GM12878 (cell line): ENCODE data around the gene IL19. TPM values are rescaled to one million over a fixed set of nuclear protein-coding genes. Genes with fewer than 3 reads are reported as not detected.

Experiments used
- ATF2 ChIP-seq: IDR thresholded peaks from 2 replicates; pipeline ENCODE4 v1.6.1; 2012; ENCODE audit warnings: low read length, inconsistent platforms
- CTCF ChIP-seq, 3 experiments: IDR thresholded peaks in 2 of 3; conservative IDR thresholded peaks in 1 of 3; 2 replicates each; pipeline ENCODE4 v1.5.1; 2011; ENCODE audit warnings: low read depth in 3 of 3, low read length in 3 of 3, mild to moderate bottlenecking in 3 of 3, control low read depth in 2 of 3, moderate library complexity in 2 of 3, inconsistent platforms in 1 of 3, mixed read lengths in 1 of 3; ENCODE audit not compliant: control insufficient read depth in 2 of 3, insufficient read depth in 1 of 3; ENCODE audit errors: extremely low read depth in 1 of 3
- HDGF ChIP-seq: fragments of 450-650 bp; IDR thresholded peaks from 2 replicates; pipeline ENCODE4 v1.6.1; 2016; ENCODE audit warnings: antibody characterized with exemption
- IKZF1 ChIP-seq: fragments of 450-650 bp; conservative IDR thresholded peaks from 2 replicates; pipeline ENCODE4 v1.6.1; 2017; ENCODE audit warnings: antibody characterized with exemption, mild to moderate bottlenecking
- IRF4 ChIP-seq: IDR thresholded peaks from 2 replicates; pipeline ENCODE4 v1.6.1; 2011; ENCODE audit warnings: low read depth, low read length
- IRF5 ChIP-seq: fragments of 450-650 bp; IDR thresholded peaks from 2 replicates; pipeline ENCODE4 v1.6.1; 2017; ENCODE audit warnings: borderline replicate concordance
- JUNB ChIP-seq: IDR thresholded peaks from 2 replicates; pipeline ENCODE4 v1.6.1; 2016; ENCODE audit warnings: antibody characterized with exemption, mild to moderate bottlenecking
- KDM1A ChIP-seq: fragments of 200-600 bp; sonication (generic); IDR thresholded peaks from 2 replicates; pipeline ENCODE4 v1.6.1; 2016; ENCODE audit warnings: borderline replicate concordance
- NBN ChIP-seq: fragments of 450-650 bp; IDR thresholded peaks from 2 replicates; pipeline ENCODE4 v1.6.1; 2016
- PAX8 ChIP-seq: fragments of 450-650 bp; IDR thresholded peaks from 2 replicates; pipeline ENCODE4 v1.6.1; 2017; ENCODE audit warnings: mild to moderate bottlenecking, moderate library complexity
- POLR2AphosphoS2 ChIP-seq: IDR thresholded peaks from 2 replicates; pipeline ENCODE4 v1.6.1; 2011; ENCODE audit warnings: low read depth, mild to moderate bottlenecking, low read length, improper control_type of control experiment, moderate library complexity
- POU2F2 ChIP-seq: IDR thresholded peaks from 3 replicates; pipeline ENCODE4 v1.6.1; 2011; ENCODE audit warnings: low read depth, mild to moderate bottlenecking, low read length, borderline replicate concordance
- RAD21 ChIP-seq: IDR thresholded peaks from 2 replicates; pipeline ENCODE4 v1.6.1; 2011; ENCODE audit warnings: mild to moderate bottlenecking, low read depth, low read length, moderate library complexity; ENCODE audit not compliant: insufficient read depth
- RUNX3 ChIP-seq: IDR thresholded peaks from 2 replicates; pipeline ENCODE4 v1.6.1; 2012; ENCODE audit warnings: low read length, inconsistent platforms
- SMAD1 ChIP-seq: fragments of 450-650 bp; IDR thresholded peaks from 2 replicates; pipeline ENCODE4 v1.6.1; 2018; ENCODE audit warnings: mild to moderate bottlenecking, low read depth; ENCODE audit not compliant: partially characterized antibody
- SMARCA5 ChIP-seq: fragments of 450-650 bp; IDR thresholded peaks from 2 replicates; pipeline ENCODE4 v1.6.1; 2017; ENCODE audit warnings: mild to moderate bottlenecking
- SMC3 ChIP-seq: IDR thresholded peaks from 2 replicates; pipeline ENCODE4 v1.6.1; 2011; ENCODE audit warnings: low read length, improper control_type of control experiment, borderline replicate concordance
- STAT3 ChIP-seq: IDR thresholded peaks from 2 replicates; pipeline ENCODE4 v1.6.1; 2011; ENCODE audit warnings: low read depth, low read length, improper control_type of control experiment
- TCF7 ChIP-seq: IDR thresholded peaks from 2 replicates; pipeline ENCODE4 v1.6.1; 2014; ENCODE audit warnings: antibody characterized with exemption, borderline replicate concordance
- USF1 ChIP-seq: IDR thresholded peaks from 2 replicates; pipeline ENCODE4 v1.6.1; 2011; ENCODE audit warnings: borderline replicate concordance, low read depth, mild to moderate bottlenecking, moderate library complexity, mixed read lengths, low read length; ENCODE audit not compliant: insufficient read depth; ENCODE audit errors: extremely low read length
- ZNF384 ChIP-seq: IDR thresholded peaks from 2 replicates; pipeline ENCODE4 v1.6.1; 2012; ENCODE audit warnings: low read depth, mild to moderate bottlenecking, low read length, improper control_type of control experiment, borderline replicate concordance
- ZNF687 ChIP-seq: fragments of 450-650 bp; IDR thresholded peaks from 2 replicates; pipeline ENCODE4 v1.6.1; 2017; ENCODE audit warnings: mild to moderate bottlenecking, moderate library complexity
- polyA plus RNA-seq, 11 experiments: library from polyadenylated mRNA; depleted of rRNA in 4 of 11; unstranded in 6 of 11; stranded (reverse) in 5 of 11; fragments of >200 nt; fragmentation: Nextera tagmentation in 4 of 11; fragmentation: Illumina TruSeq in 1 of 11; extraction: Ambion mirVana in 4 of 11; extraction: Trizol in 1 of 11; gene quantifications; 1 replicate in 1 of 11; 2 replicates in 10 of 11; pipeline versions ENCODE4 v1.2.1 to v1.2.3, GENCODE V29; 2011 to 2016; ENCODE audit warnings: inconsistent platforms in 2 of 11, missing spikeins in 2 of 11, low read depth in 1 of 11
- total RNA-seq, 4 experiments: library from RNA; depleted of rRNA in 3 of 4; stranded (reverse); fragments of >200 nt in 3 of 4; fragmentation: Illumina TruSeq in 1 of 4; extraction: Trizol in 1 of 4; gene quantifications; 2 replicates each; pipeline versions ENCODE4 v1.2.1 to v1.2.3, GENCODE V29; 2013 to 2021

The IL19 gene
- total and polyA plus RNA-seq, 10 of the 15 experiments (the other 5 are each of a cell fraction or from before 2014, with no cell fraction given), result 0.10 to 0.73 (median 0.28) TPM; not detected in 6

- TF ChIP-seq KDM1A (no peak), CTCF (IDR thresholded peaks at IDR 0.05 in 2 of 3, conservative IDR thresholded peaks at IDR 0.05 in 1 of 3; ENCODE audit: control insufficient read depth in 2 of 3, extremely low read depth in 1 of 3, insufficient read depth in 1 of 3, low read depth in 3 of 3, low read length in 3 of 3) (peak; percentile 69 to 92 (median 70)), PAX8 (no peak), ZNF384 (no peak), SMARCA5 (peak; percentile 55; the same call in 1 of the 2 replicates), HDGF (0 out of 2 replicates have a peak, but pooled peaks have one; percentile 15), IRF5 (no peak), IKZF1 (no peak), STAT3 (no peak), ZNF687 (no peak), RAD21 (peak; percentile 99), TCF7 (no peak), IRF4 (0 out of 2 replicates have a peak, but pooled peaks have one; percentile 16), ATF2 (no peak), POU2F2 (peak; percentile 37; the same call in 1 of the 3 replicates), SMC3 (peak; percentile 95), USF1 (no peak), NBN (0 out of 2 replicates have a peak, but pooled peaks have one; percentile 28), RUNX3 (no peak), SMAD1 (no peak), POLR2AphosphoS2 (no peak), JUNB (no peak)
Observed at GRCh38 chr1:206808615-206809014, 38.0 kb downstream of the IL19 start (continued).
